PFSK-1 (cell line): Measurements from ENCODE around the gene DAAM2.

Experiments
- FOXP2 ChIP-seq: optimal IDR thresholded peaks from 2 replicates; pipeline ENCODE3; 2011; ENCODE audit warnings: borderline replicate concordance, control low read depth, inconsistent platforms; ENCODE audit not compliant: insufficient read depth; ENCODE audit errors: extremely low read length, extremely low read depth
- POLR2AphosphoS5 ChIP-seq: IDR thresholded peaks from 2 replicates; pipeline ENCODE4 v1.6.1; 2012; ENCODE audit warnings: low read depth, mild to moderate bottlenecking, control low read depth, low read length, moderate library complexity
- SIN3A ChIP-seq: IDR thresholded peaks from 2 replicates; pipeline ENCODE4 v1.6.1; 2012; ENCODE audit warnings: mild to moderate bottlenecking, low read length, moderate library complexity, borderline replicate concordance; ENCODE audit not compliant: insufficient read depth
- TAF1 ChIP-seq: IDR thresholded peaks from 2 replicates; pipeline ENCODE4 v1.6.1; 2012; ENCODE audit warnings: low read length, control low read depth, borderline replicate concordance; ENCODE audit not compliant: insufficient read depth
- TF ChIP-seq, protein P1 (sequence below), 2 experiments: IDR thresholded peaks; 2 replicates each; pipeline versions ENCODE4 v1.6.1 to v1.8.0; 2011 to 2012; ENCODE audit warnings: low read depth in 2 of 2, low read length in 2 of 2, control low read depth in 1 of 2, inconsistent platforms in 1 of 2, mild to moderate bottlenecking in 1 of 2, moderate library complexity in 1 of 2; ENCODE audit not compliant: insufficient read depth in 1 of 2

DAAM2 gene

DNA sequence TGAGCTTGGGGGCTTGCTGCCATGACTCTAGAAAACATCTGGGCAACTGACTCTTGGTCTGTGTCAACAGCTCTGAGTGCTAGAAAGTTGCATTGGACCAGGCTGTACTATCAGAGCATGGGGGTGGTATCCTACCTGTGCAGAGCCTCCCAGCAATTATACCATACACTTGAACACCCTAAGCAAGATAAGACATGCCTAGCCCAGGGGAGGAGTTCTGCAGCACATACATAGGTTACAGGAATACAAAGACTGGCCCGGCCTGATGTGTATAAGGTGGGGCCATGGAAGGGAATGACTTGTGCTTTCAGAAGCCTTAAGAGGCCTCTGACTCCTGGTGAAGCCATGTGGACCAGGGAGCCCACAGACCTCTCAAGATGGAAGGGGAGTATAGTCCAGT, 153.4 kb downstream of the DAAM2 start:
- no peak for TF ChIP-seq POLR2AphosphoS5
- TF ChIP-seq TAF1, result no peak
- TF ChIP-seq, protein P1, sequence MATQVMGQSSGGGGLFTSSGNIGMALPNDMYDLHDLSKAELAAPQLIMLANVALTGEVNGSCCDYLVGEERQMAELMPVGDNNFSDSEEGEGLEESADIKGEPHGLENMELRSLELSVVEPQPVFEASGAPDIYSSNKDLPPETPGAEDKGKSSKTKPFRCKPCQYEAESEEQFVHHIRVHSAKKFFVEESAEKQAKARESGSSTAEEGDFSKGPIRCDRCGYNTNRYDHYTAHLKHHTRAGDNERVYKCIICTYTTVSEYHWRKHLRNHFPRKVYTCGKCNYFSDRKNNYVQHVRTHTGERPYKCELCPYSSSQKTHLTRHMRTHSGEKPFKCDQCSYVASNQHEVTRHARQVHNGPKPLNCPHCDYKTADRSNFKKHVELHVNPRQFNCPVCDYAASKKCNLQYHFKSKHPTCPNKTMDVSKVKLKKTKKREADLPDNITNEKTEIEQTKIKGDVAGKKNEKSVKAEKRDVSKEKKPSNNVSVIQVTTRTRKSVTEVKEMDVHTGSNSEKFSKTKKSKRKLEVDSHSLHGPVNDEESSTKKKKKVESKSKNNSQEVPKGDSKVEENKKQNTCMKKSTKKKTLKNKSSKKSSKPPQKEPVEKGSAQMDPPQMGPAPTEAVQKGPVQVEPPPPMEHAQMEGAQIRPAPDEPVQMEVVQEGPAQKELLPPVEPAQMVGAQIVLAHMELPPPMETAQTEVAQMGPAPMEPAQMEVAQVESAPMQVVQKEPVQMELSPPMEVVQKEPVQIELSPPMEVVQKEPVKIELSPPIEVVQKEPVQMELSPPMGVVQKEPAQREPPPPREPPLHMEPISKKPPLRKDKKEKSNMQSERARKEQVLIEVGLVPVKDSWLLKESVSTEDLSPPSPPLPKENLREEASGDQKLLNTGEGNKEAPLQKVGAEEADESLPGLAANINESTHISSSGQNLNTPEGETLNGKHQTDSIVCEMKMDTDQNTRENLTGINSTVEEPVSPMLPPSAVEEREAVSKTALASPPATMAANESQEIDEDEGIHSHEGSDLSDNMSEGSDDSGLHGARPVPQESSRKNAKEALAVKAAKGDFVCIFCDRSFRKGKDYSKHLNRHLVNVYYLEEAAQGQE (IDR thresholded peaks at IDR 0.05; ENCODE audit: insufficient read depth in 1 of 2, low read depth in 2 of 2, low read length in 2 of 2), result no peak
- no peak for TF ChIP-seq SIN3A
- no peak for TF ChIP-seq FOXP2

DNA sequence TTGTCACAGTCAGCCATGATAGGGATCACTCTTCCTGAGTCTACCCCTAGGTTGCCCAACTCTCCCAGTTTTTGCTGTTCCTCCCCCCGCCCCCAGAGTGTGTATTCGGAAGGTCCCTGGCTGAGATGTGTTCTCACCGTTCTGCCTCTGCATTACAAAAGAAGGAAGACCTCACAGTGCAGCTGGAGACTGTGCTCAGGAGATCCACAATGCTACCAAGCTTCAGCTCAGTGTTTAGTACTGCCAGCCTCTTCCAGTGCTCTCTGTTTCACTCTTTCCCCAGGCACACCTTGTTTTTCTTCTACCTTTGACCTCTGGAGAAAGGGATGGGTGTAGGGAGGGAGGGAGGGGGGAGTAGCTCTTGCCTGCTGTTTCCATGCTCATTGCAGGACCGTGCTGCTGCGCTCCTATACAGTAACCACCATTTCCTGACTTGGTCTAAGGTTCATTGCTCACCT, 155.5 kb downstream of the DAAM2 start:
- TF ChIP-seq SIN3A, result no peak
- no peak for TF ChIP-seq POLR2AphosphoS5
- TF ChIP-seq TAF1, result no peak
- TF ChIP-seq, protein P1 (IDR thresholded peaks at IDR 0.05; ENCODE audit: insufficient read depth in 1 of 2, low read depth in 2 of 2, low read length in 2 of 2), result no peak
- TF ChIP-seq FOXP2, result no peak

DNA sequence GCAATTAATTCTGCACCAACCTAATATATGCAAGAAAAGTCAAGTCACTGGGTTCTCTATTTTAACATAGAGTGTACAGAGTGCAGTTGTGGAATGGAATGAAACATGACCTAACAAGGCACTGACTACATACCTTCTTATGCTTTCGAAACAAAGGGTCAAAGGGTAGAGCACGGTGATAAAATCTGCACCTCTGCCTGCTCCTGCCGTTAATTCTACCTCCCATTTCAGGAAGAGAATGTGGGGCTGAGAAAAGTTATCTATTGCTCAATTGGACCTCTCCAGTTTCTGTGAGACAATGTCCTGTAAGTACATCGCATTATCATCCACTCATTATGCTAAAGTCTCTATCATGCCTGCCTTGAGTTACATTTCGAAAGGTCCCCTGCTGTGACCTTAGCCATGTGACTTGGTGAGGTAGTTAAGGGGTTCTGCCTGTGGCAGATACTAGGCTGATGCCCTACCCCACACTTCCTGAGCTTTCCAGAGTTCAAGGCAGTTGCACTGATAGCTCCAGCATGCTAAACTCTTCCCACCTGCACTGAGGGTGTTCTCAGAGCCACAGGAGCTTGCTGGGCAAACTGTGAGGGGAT, 156.1 kb downstream of the DAAM2 start:
- no peak for TF ChIP-seq POLR2AphosphoS5
- TF ChIP-seq SIN3A, result no peak
- no peak for TF ChIP-seq TAF1
- TF ChIP-seq, protein P1 (IDR thresholded peaks at IDR 0.05; ENCODE audit: insufficient read depth in 1 of 2, low read depth in 2 of 2, low read length in 2 of 2), result no peak
- no peak for TF ChIP-seq FOXP2

DNA sequence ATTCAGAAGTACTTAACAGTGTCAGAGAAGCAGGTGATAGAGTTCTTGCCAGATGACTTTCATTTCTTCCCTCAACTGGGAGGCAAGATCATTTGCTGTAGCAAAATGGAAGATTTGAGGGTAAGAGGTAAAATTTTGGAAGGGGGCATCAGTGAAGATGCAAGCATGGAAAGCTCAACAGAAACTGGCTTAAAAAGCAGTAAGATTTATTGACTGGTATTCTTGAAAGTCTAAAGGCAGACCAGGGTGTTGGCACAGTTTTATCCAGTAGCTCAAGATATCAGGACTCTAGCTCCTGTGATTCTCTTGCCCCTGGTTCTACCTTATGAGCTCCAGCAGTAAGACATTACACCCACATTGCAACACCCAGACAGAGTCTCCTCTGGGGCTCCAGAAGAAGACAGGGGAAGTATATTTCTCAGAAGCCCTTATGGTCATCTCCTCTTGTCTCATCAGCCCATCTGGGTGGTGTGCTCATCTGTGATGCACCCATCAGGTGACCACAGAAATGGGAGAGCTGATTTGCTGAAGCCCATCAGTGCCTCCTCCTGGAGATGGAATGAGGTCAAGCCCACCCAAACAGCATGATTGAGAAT, 158.0 kb downstream of the DAAM2 start:
- TF ChIP-seq POLR2AphosphoS5, result no peak
- no peak for TF ChIP-seq FOXP2
- no peak for TF ChIP-seq TAF1
- TF ChIP-seq SIN3A, result no peak
- TF ChIP-seq, protein P1 (IDR thresholded peaks at IDR 0.05; ENCODE audit: insufficient read depth in 1 of 2, low read depth in 2 of 2, low read length in 2 of 2), result no peak
